HepG2 (cell line): Measurements from ENCODE around the gene EYA3.

Experiments used
- NPAS2 ChIP-seq: sonication (generic); formaldehyde crosslinking; IDR thresholded peaks from 2 replicates; pipeline ENCODE4 v1.8.0; 2022; ENCODE audit warnings: mild to moderate bottlenecking, missing genetic modification reagents, borderline replicate concordance
- SMC3 ChIP-seq: IDR thresholded peaks from 2 replicates; pipeline ENCODE4 v1.6.1; 2011; ENCODE audit warnings: low read length, improper control_type of control experiment
- SRSF9 ChIP-seq: fragments of 200-400 bp; formaldehyde crosslinking; IDR thresholded peaks from 2 replicates; pipeline ENCODE4 v1.6.1; 2018; ENCODE audit warnings: borderline replicate concordance, mild to moderate bottlenecking, low read depth, low read length; ENCODE audit not compliant: insufficient read depth, poor library complexity, severe bottlenecking
- TAF1 ChIP-seq: sonication (generic); formaldehyde crosslinking; IDR thresholded peaks from 2 replicates; pipeline ENCODE4 v1.4.0; 2020; ENCODE audit warnings: missing genetic modification reagents
- ZFP36L1 ChIP-seq: sonication (generic); formaldehyde crosslinking; IDR thresholded peaks from 2 replicates; pipeline ENCODE4 v1.8.0; 2022; ENCODE audit warnings: mild to moderate bottlenecking, missing genetic modification reagents, moderate library complexity
- ZNF253 ChIP-seq: sonication (generic); formaldehyde crosslinking; IDR thresholded peaks from 2 replicates; pipeline ENCODE4 v1.8.0; 2022; ENCODE audit warnings: mild to moderate bottlenecking, missing genetic modification reagents, borderline replicate concordance
- TF ChIP-seq, protein P1 (sequence below): sonication (generic); formaldehyde crosslinking; IDR thresholded peaks from 2 replicates; pipeline ENCODE4 v1.5.0; 2020; ENCODE audit warnings: mild to moderate bottlenecking, missing genetic modification reagents, moderate library complexity
- TF ChIP-seq, protein P2 (sequence below): sonication (generic); formaldehyde crosslinking; IDR thresholded peaks from 2 replicates; pipeline ENCODE4 v1.8.1; 2022; ENCODE audit warnings: low read depth, mild to moderate bottlenecking, missing genetic modification reagents
- TF ChIP-seq, protein P3 (sequence below), 2 experiments: sonication (generic) in 1 of 2; formaldehyde crosslinking in 1 of 2; IDR thresholded peaks; 2 replicates each; pipeline versions ENCODE4 v1.5.1 to v1.6.1; 2011 to 2020; ENCODE audit warnings: borderline replicate concordance in 1 of 2, low read depth in 1 of 2, low read length in 1 of 2, mild to moderate bottlenecking in 1 of 2, missing genetic modification reagents in 1 of 2, moderate library complexity in 1 of 2

DNA sequence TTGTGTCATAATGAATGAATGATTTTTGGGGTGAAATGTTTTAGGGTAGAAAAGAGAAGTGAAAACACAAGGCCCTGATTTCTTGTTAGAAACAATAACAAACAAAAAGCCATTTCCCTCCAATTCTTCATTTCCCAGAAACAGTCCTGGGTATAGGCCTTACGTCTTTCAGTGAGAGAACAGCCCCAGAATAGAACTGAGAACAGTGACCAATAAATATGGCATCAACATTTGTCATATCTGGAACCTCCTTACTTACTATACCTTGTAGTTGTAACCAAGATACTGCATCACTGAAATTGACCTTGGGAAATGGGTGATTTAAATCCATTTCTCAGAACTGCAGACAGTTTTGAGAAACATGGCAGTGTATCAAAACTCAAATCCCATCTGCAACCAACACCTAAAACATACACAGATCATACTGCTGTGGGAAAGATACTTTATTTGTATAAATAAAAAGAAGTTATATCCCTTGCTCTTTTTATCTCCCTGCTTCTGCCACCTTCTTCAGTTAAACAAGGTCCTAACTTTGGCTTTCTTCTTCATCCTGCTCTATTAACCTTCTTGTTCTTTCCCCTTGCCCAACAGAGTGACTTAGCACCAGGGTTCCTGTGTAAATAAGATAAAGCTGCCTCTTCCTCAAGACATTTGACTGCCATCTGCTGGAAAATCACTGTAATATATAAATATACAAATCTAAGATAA lies 109.1 kb downstream of the EYA3 start:
- TF ChIP-seq TAF1: no peak
- TF ChIP-seq, protein P1, sequence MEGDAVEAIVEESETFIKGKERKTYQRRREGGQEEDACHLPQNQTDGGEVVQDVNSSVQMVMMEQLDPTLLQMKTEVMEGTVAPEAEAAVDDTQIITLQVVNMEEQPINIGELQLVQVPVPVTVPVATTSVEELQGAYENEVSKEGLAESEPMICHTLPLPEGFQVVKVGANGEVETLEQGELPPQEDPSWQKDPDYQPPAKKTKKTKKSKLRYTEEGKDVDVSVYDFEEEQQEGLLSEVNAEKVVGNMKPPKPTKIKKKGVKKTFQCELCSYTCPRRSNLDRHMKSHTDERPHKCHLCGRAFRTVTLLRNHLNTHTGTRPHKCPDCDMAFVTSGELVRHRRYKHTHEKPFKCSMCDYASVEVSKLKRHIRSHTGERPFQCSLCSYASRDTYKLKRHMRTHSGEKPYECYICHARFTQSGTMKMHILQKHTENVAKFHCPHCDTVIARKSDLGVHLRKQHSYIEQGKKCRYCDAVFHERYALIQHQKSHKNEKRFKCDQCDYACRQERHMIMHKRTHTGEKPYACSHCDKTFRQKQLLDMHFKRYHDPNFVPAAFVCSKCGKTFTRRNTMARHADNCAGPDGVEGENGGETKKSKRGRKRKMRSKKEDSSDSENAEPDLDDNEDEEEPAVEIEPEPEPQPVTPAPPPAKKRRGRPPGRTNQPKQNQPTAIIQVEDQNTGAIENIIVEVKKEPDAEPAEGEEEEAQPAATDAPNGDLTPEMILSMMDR (CRISPR knock-in tag): peak; percentile 31; the same call in 1 of the 2 replicates
- TF ChIP-seq ZNF253: no peak
- TF ChIP-seq, protein P2, sequence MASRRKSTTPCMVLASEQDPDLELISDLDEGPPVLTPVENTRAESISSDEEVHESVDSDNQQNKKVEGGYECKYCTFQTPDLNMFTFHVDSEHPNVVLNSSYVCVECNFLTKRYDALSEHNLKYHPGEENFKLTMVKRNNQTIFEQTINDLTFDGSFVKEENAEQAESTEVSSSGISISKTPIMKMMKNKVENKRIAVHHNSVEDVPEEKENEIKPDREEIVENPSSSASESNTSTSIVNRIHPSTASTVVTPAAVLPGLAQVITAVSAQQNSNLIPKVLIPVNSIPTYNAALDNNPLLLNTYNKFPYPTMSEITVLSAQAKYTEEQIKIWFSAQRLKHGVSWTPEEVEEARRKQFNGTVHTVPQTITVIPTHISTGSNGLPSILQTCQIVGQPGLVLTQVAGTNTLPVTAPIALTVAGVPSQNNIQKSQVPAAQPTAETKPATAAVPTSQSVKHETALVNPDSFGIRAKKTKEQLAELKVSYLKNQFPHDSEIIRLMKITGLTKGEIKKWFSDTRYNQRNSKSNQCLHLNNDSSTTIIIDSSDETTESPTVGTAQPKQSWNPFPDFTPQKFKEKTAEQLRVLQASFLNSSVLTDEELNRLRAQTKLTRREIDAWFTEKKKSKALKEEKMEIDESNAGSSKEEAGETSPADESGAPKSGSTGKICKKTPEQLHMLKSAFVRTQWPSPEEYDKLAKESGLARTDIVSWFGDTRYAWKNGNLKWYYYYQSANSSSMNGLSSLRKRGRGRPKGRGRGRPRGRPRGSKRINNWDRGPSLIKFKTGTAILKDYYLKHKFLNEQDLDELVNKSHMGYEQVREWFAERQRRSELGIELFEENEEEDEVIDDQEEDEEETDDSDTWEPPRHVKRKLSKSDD (CRISPR knock-in tag): no peak
- TF ChIP-seq, protein P3, sequence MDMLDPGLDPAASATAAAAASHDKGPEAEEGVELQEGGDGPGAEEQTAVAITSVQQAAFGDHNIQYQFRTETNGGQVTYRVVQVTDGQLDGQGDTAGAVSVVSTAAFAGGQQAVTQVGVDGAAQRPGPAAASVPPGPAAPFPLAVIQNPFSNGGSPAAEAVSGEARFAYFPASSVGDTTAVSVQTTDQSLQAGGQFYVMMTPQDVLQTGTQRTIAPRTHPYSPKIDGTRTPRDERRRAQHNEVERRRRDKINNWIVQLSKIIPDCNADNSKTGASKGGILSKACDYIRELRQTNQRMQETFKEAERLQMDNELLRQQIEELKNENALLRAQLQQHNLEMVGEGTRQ (IDR thresholded peaks at IDR 0.05; ENCODE audit: low read depth, low read length): no peak
- TF ChIP-seq, protein P3 (CRISPR knock-in tag; IDR thresholded peaks at IDR 0.05; ENCODE audit: borderline replicate concordance): no peak
- TF ChIP-seq SMC3: no peak
- no peak for TF ChIP-seq SRSF9
- no peak for TF ChIP-seq ZFP36L1
- no peak for TF ChIP-seq NPAS2 (CRISPR knock-in tag)
